ENCODE results near the gene TRIM62. TPM values are rescaled to one million over a fixed set of nuclear protein-coding genes. Genes with fewer than 3 reads are reported as not detected.
A peak's percentile ranks its signal among the peaks of the same experiment; 100 is the strongest.

The TRIM62 gene
- 1 to 10 TPM; 1.9 to 6.1 (median 3.3) TPM for total RNA-seq
- 1 to 10 TPM; 1.8 to 3.8 TPM for polyA plus RNA-seq
- long read RNA-seq, donor 1, partial matches to known transcripts: 0 of 2 reads
- long read RNA-seq, donor 1, other reads (novel, unspliced or antisense): 1 of 2 reads
- long read RNA-seq, donor 2, partial matches to known transcripts: 0 of 5 reads
- long read RNA-seq, donor 2, other reads (novel, unspliced or antisense): 3 of 5 reads
- long read RNA-seq, donor 3, partial matches to known transcripts: 0 of 7 reads
- long read RNA-seq, donor 3, other reads (novel, unspliced or antisense): 3 of 7 reads

- Histone ChIP-seq H3K4me3 (peak within 1 kb of the TSS; percentile 59 to 93 (median 85)), H3K9me3 (no peaks in the 10 kb centered on the region), H3K4me1 (peaks cover 0 to 26% (median 9%) of the 10 kb centered on the region in 12 donors), H3K27ac (peak within 1 kb of the TSS; percentile 29 to 89 (median 76)), H3K36me3 (peaks cover 0 to 4% (median 0%) of the 10 kb centered on the region in 9 donors), H3K27me3 (peaks cover 0 to 4% (median 0%) of the 10 kb centered on the region in 9 donors)
- 0 to 2% (median 1%) methylated on average over 20 to 35 of the region's 35 CpGs for WGBS, 4 donors
- DNase-seq: peak; percentile 90 to 94 (median 92)
- intact Hi-C loops (cut with DNase I): loop anchor here in 7 of 10 donors (1.0 to 5.0 kb wide), 7 partner anchors 29 to 75 kb away; partner anchors contain the start of gene ZNF362 (in 1 of the 7)
- ATAC-seq: peak; percentile 78 to 92 (median 90)
- no peak for TF ChIP-seq CTCF (IDR thresholded peaks at IDR 0.05)
- TF ChIP-seq POLR2A (IDR thresholded peaks at IDR 0.05): peak in 1 of 2 donors; percentile 57
Measured at GRCh38 chr1:33181921-33182341, at the start of gene TRIM62. TRIM62 (minus strand) TSS chr1:33182043; CDS start chr1:33181432, 611 bp downstream.

GRCh38 chr1:33231166-33231565 is 49.3 kb upstream of the TRIM62 start:
- Histone ChIP-seq H3K9me3 (no peaks in the 10 kb centered on the region), H3K27me3 (no peaks in the 10 kb centered on the region), H3K4me3 (no peak overlapping the region), H3K27ac (no peak overlapping the region), H3K4me1 (peaks cover 0 to 46% (median 16%) of the 10 kb centered on the region in 12 donors), H3K36me3 (no peaks in the 10 kb centered on the region)
- DNase-seq (no peak), ATAC-seq (no peak)
- 90 to 92% (median 91%) methylated on average over 7 of the region's 7 CpGs for WGBS, 4 donors
- TF ChIP-seq CTCF (IDR thresholded peaks at IDR 0.05) (no peak), POLR2A (IDR thresholded peaks at IDR 0.05) (no peak)
- intact Hi-C loops (cut with DNase I): no loop called here

GRCh38 chr1:33228935-33229487 is 47.2 kb upstream of the TRIM62 start:
- ATAC-seq (peak; percentile 55 to 92 (median 89)), DNase-seq (peak in 4 of 5 donors; percentile 37 to 76 (median 54))
- intact Hi-C loops (cut with DNase I): loop anchor here in 6 of 10 donors (5.0 to 10.0 kb wide), 7 partner anchors 66 to 386 kb away; no protein-coding TSS in a partner anchor
- WGBS, 4 donors: 14 to 34% (median 25%) methylated on average over 5 of the region's 5 CpGs
- no peaks in the 10 kb centered on the region for H3K27me3 ChIP-seq
- H3K4me1 ChIP-seq: peaks cover 0 to 29% (median 9%) of the 10 kb centered on the region in 12 donors
- peak overlapping the region in 5 of 12 donors; percentile 2 to 35 (median 7) for H3K27ac ChIP-seq
- H3K36me3 ChIP-seq: no peaks in the 10 kb centered on the region
- no peak overlapping the region for H3K4me3 ChIP-seq
- TF ChIP-seq CTCF (IDR thresholded peaks at IDR 0.05) (no peak), POLR2A (IDR thresholded peaks at IDR 0.05) (no peak)
- H3K9me3 ChIP-seq: peaks cover 0 to 15% (median 7%) of the 10 kb centered on the region in 12 donors

GRCh38 chr1:33225586-33225985 is 43.7 kb upstream of the TRIM62 start:
- intact Hi-C loops (cut with DNase I): loop anchor here in 6 of 10 donors (5.0 to 10.0 kb wide), 7 partner anchors 69 to 389 kb away; no protein-coding TSS in a partner anchor
- 80 to 88% (median 85%) methylated on average over 1 of the region's 1 CpG for WGBS, 4 donors
- H3K27ac ChIP-seq: no peak overlapping the region
- no peak overlapping the region for H3K4me3 ChIP-seq
- ATAC-seq: no peak
- TF ChIP-seq CTCF (IDR thresholded peaks at IDR 0.05): no peak
- no peak for TF ChIP-seq POLR2A (IDR thresholded peaks at IDR 0.05)
- peaks cover 0 to 23% (median 11%) of the 10 kb centered on the region in 12 donors for H3K9me3 ChIP-seq
- H3K4me1 ChIP-seq: peaks cover 0 to 30% (median 9%) of the 10 kb centered on the region in 12 donors
- no peaks in the 10 kb centered on the region for H3K27me3 ChIP-seq
- DNase-seq: no peak
- no peaks in the 10 kb centered on the region for H3K36me3 ChIP-seq

All from heart left ventricle (tissue), 16 donors.